ENCODE data around the gene SUPT20H.

SUPT20H gene

GRCh38 chr13:37058910-37059847 lies at the start of gene SUPT20H:
SUPT20H (minus strand) TSS chr13:37059688; CDS start chr13:37051490, 8,198 bp downstream.
- no peaks in the 10 kb centered on the region; the same call in 1 of the 2 replicates for H3K4me1 ChIP-seq (ENCODE audit: control insufficient read depth, insufficient read depth, low read length)
- CTCF ChIA-PET: interaction anchor here (0.6 kb wide), 1 partner anchor 74 kb away, joined by 3 read pairs; no protein-coding TSS in a partner anchor
- H3K27ac ChIP-seq (ENCODE audit: extremely low read depth, low read depth, low read length): peak within 1 kb of the TSS; percentile 71; the same call in 1 of the 2 replicates
- POLR2A ChIA-PET: interaction anchor here (0.8 kb wide), 1 partner anchor 59 kb away, joined by 4 read pairs; the partner anchor contains the start of gene EXOSC8
- H3K4me3 ChIP-seq (ENCODE audit: low read depth, low read length): peak within 1 kb of the TSS; percentile 94
- no peaks in the 10 kb centered on the region for H3K9me3 ChIP-seq (ENCODE audit: control insufficient read depth, insufficient read depth, low read depth, low read length)
- H3K36me3 ChIP-seq (ENCODE audit: control insufficient read depth in 2 of 2, insufficient read depth in 1 of 2, low read length in 2 of 2): peaks cover 4 to 5% of the 10 kb centered on the region in 2 experiments; a peak in 2 of 3 replicates
- TF ChIP-seq ZBTB11 (tag by site-specific recombination; conservative IDR thresholded peaks at IDR 0.05; ENCODE audit: low read depth) (peak; percentile 90), ZFHX2 (tag by site-specific recombination; conservative IDR thresholded peaks at IDR 0.05) (peak; percentile 91), ZNF561 (tag by site-specific recombination; IDR thresholded peaks at IDR 0.05; ENCODE audit: borderline replicate concordance) (peak; percentile 56; the same call in 1 of the 2 replicates), ZNF292 (tag by site-specific recombination; IDR thresholded peaks at IDR 0.05; ENCODE audit: borderline replicate concordance, low read depth) (no peak), ZNF473 (tag by site-specific recombination; IDR thresholded peaks at IDR 0.05) (no peak), SP2 (tag by site-specific recombination; IDR thresholded peaks at IDR 0.05) (peak; percentile 86), ZNF335 (tag by site-specific recombination; conservative IDR thresholded peaks at IDR 0.05) (peak; percentile 92), KLF9 (tag by site-specific recombination; IDR thresholded peaks at IDR 0.05; ENCODE audit: low read depth) (peak; percentile 83; the same call in 1 of the 2 replicates), ZNF10 (tag by site-specific recombination; IDR thresholded peaks at IDR 0.05) (0 out of 2 replicates have a peak, but pooled peaks have one; percentile 37), ZXDB (tag by site-specific recombination; IDR thresholded peaks at IDR 0.05) (peak; percentile 40; the same call in 1 of the 2 replicates), ZNF529 (tag by site-specific recombination; IDR thresholded peaks at IDR 0.05; ENCODE audit: insufficient replicate concordance) (no peak), ZFP37 (tag by site-specific recombination; IDR thresholded peaks at IDR 0.05) (peak; percentile 64; the same call in 1 of the 2 replicates), ZNF777 (tag by site-specific recombination; IDR thresholded peaks at IDR 0.05; ENCODE audit: borderline replicate concordance) (peak; percentile 84), ZNF571 (tag by site-specific recombination; IDR thresholded peaks at IDR 0.05) (no peak), ZNF148 (tag by site-specific recombination; IDR thresholded peaks at IDR 0.05; ENCODE audit: borderline replicate concordance) (no peak), PATZ1 (tag by site-specific recombination; IDR thresholded peaks at IDR 0.05) (peak; percentile 91), FEZF1 (tag by site-specific recombination; IDR thresholded peaks at IDR 0.05) (peak; percentile 16; the same call in 1 of the 2 replicates), KLF8 (tag by site-specific recombination; IDR thresholded peaks at IDR 0.05) (peak; percentile 79; the same call in 1 of the 2 replicates), ZNF341 (tag by site-specific recombination; IDR thresholded peaks at IDR 0.05; ENCODE audit: low read depth) (peak; percentile 80), SP3 (tag by site-specific recombination; IDR thresholded peaks at IDR 0.05) (peak; percentile 81), ZNF610 (tag by site-specific recombination; IDR thresholded peaks at IDR 0.05; ENCODE audit: borderline replicate concordance) (0 out of 2 replicates have a peak, but pooled peaks have one; percentile 12), GLI2 (tag by site-specific recombination; IDR thresholded peaks at IDR 0.05; ENCODE audit: borderline replicate concordance, low read depth) (no peak), ZNF843 (tag by site-specific recombination; IDR thresholded peaks at IDR 0.05) (peak; percentile 24; the same call in 1 of the 2 replicates), ZNF2 (tag by site-specific recombination; IDR thresholded peaks at IDR 0.05) (0 out of 2 replicates have a peak, but pooled peaks have one; percentile 61), GLIS1 (tag by site-specific recombination; IDR thresholded peaks at IDR 0.05) (peak; percentile 51; the same call in 1 of the 2 replicates), CTCF (tag by site-specific recombination; IDR thresholded peaks at IDR 0.05) (peak; percentile 34; the same call in 1 of the 2 replicates)

All from HEK293 (cell line).